Activated B cell treated with CpG ODN at 0.5 μM for 24 hours (primary cell): Measurements from ENCODE around the gene ANKS1B. TPM values are rescaled to one million over a fixed set of nuclear protein-coding genes. Genes with fewer than 3 reads are reported as not detected.

Experiments
- ATAC-seq: fragments of 200-7000 bp; cut with Tn5 transposase; one replicate; pipeline ENCODE4 v1.10.0; 2021; ENCODE audit warnings: low read depth, mild to moderate bottlenecking, moderate library complexity
- CTCF ChIA-PET: fragments of 350-600 bp; sonication (Branson Sonifier 250); formaldehyde crosslinking; loops from one replicate; lab custom pipeline; 2021; ENCODE audit warnings: antibody characterized with exemption; lab: Charles Lee
- POLR2A ChIA-PET: fragments of 350-600 bp; sonication (Branson Sonifier 250); formaldehyde crosslinking; loops from one replicate; lab custom pipeline; 2021; ENCODE audit warnings: antibody characterized with exemption; lab: Charles Lee
- DNase-seq: peaks from one replicate; pipeline ENCODE4 v3.0.0; 2022
- H3K27ac Mint-ChIP-seq: one replicate; pipeline ENCODE4 v1.8.0; 2020; ENCODE audit warnings: mixed read lengths
- H3K27me3 Mint-ChIP-seq: one replicate; pipeline ENCODE4 v1.8.0; 2021; ENCODE audit warnings: mixed read lengths
- H3K36me3 Mint-ChIP-seq: one replicate; pipeline ENCODE4 v1.8.0; 2021; ENCODE audit warnings: low read depth, mixed read lengths
- H3K4me1 Mint-ChIP-seq: one replicate; pipeline ENCODE4 v1.8.0; 2021; ENCODE audit warnings: mixed read lengths
- H3K4me3 Mint-ChIP-seq: one replicate; pipeline ENCODE4 v1.8.0; 2020; ENCODE audit warnings: mild to moderate bottlenecking, mixed read lengths
- H3K9me3 Mint-ChIP-seq: one replicate; pipeline ENCODE4 v1.8.0; 2020; ENCODE audit warnings: mixed read lengths
- intact Hi-C: fragments of 100-400 bp; cut with micrococcal nuclease; formaldehyde crosslinking; loops from one replicate; pipeline ENCODE4 v1.15.1; 2024
- total RNA-seq: library from RNA; stranded (reverse); gene quantifications from 2 replicates; pipeline ENCODE4 v1.2.3, GENCODE V29; 2022
- TF ChIP-seq, protein P1 (sequence below): fragments of 200-600 bp; IDR thresholded peaks from one replicate; pipeline ENCODE4 v1.8.0; 2022; ENCODE audit warnings: antibody characterized with exemption, mild to moderate bottlenecking

Gene ANKS1B
- total RNA-seq, 1 donor from 2014 or later, result not detected

DNA sequence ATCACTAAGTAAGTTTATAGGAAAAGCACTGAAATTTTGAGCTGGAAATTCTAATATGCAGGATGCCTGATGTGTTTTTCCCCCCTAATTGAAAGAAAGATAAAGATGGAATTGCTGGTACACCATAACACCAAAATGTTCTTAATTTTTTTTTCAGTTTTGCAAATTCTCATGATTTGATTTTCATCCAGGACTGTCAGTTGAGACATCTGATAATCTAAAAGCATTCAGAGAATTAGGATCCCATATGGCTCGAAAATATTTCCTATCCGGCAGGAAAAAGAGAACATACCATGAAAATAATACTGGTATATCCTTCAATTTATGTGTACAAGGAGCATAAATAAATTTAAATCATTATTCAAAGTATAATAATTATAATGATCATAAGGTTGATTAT is 887.6 kb downstream of the ANKS1B start:
- Mint-ChIP-seq H3K9me3 (no peaks in the 10 kb centered on the region), H3K4me3 (no peak overlapping the region), H3K27me3 (no peaks in the 10 kb centered on the region), H3K4me1 (no peaks in the 10 kb centered on the region), H3K27ac (no peak overlapping the region), H3K36me3 (no peaks in the 10 kb centered on the region)
- TF ChIP-seq, protein P1, sequence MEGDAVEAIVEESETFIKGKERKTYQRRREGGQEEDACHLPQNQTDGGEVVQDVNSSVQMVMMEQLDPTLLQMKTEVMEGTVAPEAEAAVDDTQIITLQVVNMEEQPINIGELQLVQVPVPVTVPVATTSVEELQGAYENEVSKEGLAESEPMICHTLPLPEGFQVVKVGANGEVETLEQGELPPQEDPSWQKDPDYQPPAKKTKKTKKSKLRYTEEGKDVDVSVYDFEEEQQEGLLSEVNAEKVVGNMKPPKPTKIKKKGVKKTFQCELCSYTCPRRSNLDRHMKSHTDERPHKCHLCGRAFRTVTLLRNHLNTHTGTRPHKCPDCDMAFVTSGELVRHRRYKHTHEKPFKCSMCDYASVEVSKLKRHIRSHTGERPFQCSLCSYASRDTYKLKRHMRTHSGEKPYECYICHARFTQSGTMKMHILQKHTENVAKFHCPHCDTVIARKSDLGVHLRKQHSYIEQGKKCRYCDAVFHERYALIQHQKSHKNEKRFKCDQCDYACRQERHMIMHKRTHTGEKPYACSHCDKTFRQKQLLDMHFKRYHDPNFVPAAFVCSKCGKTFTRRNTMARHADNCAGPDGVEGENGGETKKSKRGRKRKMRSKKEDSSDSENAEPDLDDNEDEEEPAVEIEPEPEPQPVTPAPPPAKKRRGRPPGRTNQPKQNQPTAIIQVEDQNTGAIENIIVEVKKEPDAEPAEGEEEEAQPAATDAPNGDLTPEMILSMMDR, result no peak
- ChIA-PET CTCF (no interaction called here), POLR2A (no interaction called here)
- intact Hi-C loops, result no loop called here
- ATAC-seq, result no peak
- DNase-seq, result no peak

DNA sequence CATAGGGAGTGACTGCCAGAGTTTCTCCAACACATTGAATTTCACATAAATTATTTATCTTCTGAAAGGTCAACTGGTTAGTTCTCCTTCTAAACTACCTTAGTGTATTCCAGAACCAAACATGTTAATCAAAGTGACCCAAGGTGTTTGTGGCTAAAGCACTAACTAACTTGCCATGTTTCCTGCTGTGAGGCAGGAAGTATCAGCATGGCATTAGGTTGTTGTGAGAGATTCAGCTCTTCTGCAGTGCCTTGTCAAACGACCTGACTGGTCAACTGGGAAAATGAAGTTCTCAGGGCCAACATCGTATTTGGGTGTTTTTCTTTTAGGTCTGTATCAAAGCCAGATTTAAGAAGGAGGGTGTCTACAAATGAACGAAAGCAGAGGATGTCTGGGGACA is 891.6 kb downstream of the ANKS1B start:
- POLR2A ChIA-PET, result no interaction called here
- Mint-ChIP-seq H3K4me1 (no peaks in the 10 kb centered on the region), H3K27ac (no peak overlapping the region), H3K36me3 (no peaks in the 10 kb centered on the region), H3K9me3 (no peaks in the 10 kb centered on the region), H3K4me3 (no peak overlapping the region), H3K27me3 (no peaks in the 10 kb centered on the region)
- CTCF ChIA-PET, result no interaction called here
- intact Hi-C loops, result no loop called here
- DNase-seq, result no peak
- no peak for ATAC-seq
- TF ChIP-seq, protein P1, result no peak

DNA sequence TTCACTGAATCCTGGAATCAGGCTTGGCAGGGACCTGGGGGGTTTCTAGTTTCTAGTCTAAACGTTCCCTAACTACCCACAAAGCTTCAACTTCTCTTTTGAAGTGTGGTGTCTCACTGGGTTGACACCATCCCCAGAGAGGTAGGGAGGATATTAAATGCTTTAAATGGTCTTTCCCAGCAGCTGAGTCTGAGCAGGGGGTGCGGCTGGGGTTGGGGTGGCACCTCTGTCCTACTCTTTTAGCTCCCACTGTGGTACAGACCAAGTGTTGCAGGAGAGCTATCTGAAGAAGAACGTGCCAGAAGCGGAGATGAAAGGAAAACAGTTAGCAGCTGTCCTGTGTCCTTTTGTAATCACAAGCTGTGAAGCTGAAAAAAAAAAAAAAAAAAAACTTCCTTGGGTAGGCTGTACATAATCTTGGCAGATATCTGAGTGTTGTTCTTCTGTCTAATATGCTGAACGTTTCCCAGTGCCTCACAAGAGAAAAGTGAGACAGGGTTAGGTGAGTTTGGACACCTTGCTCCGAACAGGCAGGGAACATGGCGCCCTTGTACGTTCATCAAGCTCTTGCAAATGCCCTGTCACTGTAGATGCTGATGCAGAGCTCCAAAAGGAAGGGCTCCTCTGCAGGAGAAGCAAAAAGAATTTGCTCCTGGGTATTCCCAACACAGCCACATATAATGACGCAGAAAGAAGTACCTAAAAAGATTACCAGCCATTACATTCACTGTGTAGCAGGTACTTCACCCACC is 892.5 kb downstream of the ANKS1B start:
- Mint-ChIP-seq H3K27ac (no peak overlapping the region), H3K4me1 (no peaks in the 10 kb centered on the region), H3K4me3 (no peak overlapping the region), H3K27me3 (no peaks in the 10 kb centered on the region), H3K36me3 (no peaks in the 10 kb centered on the region), H3K9me3 (no peaks in the 10 kb centered on the region)
- TF ChIP-seq, protein P1, result no peak
- ATAC-seq (no peak), DNase-seq (no peak)
- intact Hi-C loops, result no loop called here
- ChIA-PET CTCF (no interaction called here), POLR2A (no interaction called here)

DNA sequence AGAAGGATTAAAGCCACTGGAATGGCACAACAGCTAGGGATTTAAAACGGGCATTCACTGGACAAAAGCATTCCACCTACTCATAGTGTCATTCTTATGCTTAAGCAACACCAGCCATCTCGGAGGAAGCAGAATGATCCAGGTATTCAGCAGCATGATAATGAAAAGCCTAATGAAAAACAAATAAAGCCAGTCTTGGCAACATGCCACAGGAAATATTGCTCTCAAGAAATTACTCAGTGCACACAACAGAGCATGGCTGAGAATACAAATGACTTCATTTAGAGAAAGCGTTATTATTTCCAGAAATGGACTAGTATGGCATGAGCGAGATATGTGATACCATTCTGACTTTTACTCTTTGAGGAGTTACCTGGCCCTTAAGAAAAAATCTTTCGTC is 897.5 kb downstream of the ANKS1B start:
- Mint-ChIP-seq H3K4me1 (no peaks in the 10 kb centered on the region), H3K27me3 (no peaks in the 10 kb centered on the region), H3K9me3 (no peaks in the 10 kb centered on the region), H3K27ac (no peak overlapping the region), H3K4me3 (no peak overlapping the region), H3K36me3 (no peaks in the 10 kb centered on the region)
- TF ChIP-seq, protein P1, result no peak
- ChIA-PET CTCF (no interaction called here), POLR2A (no interaction called here)
- DNase-seq (no peak), ATAC-seq (no peak)
- intact Hi-C loops, result no loop called here

DNA sequence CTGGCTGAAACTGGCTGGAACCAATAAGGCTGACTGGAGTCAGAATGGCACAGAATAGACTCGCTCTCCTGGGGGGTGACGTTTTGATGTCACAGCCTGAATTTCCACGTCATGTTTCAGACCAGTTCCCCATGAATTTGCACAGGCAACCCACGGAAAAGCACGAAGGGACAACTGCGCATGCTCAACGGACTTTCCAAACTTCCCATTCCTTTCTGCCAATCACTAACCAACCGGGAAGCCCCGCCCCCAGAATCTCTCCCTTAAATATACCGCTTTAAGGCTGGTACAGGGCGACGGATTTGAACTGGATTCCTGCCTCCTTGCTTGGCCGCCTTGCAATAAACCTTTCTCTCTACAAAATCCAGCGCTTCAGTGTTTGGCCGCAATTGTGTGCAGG is 904.9 kb downstream of the ANKS1B start:
- Mint-ChIP-seq H3K4me3 (no peak overlapping the region), H3K4me1 (no peaks in the 10 kb centered on the region), H3K27ac (no peak overlapping the region), H3K27me3 (no peaks in the 10 kb centered on the region), H3K9me3 (no peaks in the 10 kb centered on the region), H3K36me3 (no peaks in the 10 kb centered on the region)
- DNase-seq (no peak), ATAC-seq (no peak)
- TF ChIP-seq, protein P1, result no peak
- CTCF ChIA-PET, result no interaction called here
- POLR2A ChIA-PET, result no interaction called here
- intact Hi-C loops, result no loop called here
